K562 (cell line): Measurements from ENCODE around the gene OARD1. TPM values are rescaled to one million over a fixed set of nuclear protein-coding genes. Genes with fewer than 3 reads are reported as not detected.

ENCODE experiments used
- ATF4 ChIP-seq: fragments of 450-650 bp; formaldehyde crosslinking; IDR thresholded peaks from 2 replicates; pipeline ENCODE4 v1.4.0; 2022; ENCODE audit warnings: mild to moderate bottlenecking, moderate library complexity
- CREB3 ChIP-seq: fragments of 450-650 bp; conservative IDR thresholded peaks from 2 replicates; pipeline ENCODE4 v1.6.1; 2016; ENCODE audit warnings: missing genetic modification characterization, low read depth, mild to moderate bottlenecking, missing compliant biosample characterization, moderate library complexity
- CSDE1 ChIP-seq, 2 experiments: fragments of 450-650 bp; IDR thresholded peaks; 2 replicates each; pipeline ENCODE4 v1.6.1; 2016; ENCODE audit warnings: mild to moderate bottlenecking in 1 of 2
- ESRRB ChIP-seq: fragments of 250-450 bp; sonication (Bioruptor Pico); IDR thresholded peaks from 2 replicates; pipeline ENCODE4 v1.5.0; 2020; ENCODE audit warnings: mild to moderate bottlenecking, moderate library complexity, borderline replicate concordance
- ETV1 ChIP-seq: fragments of 450-650 bp; conservative IDR thresholded peaks from 2 replicates; pipeline ENCODE4 v1.6.1; 2016; ENCODE audit warnings: missing genetic modification characterization, control low read depth, low read depth, missing compliant biosample characterization
- GATA2 ChIP-seq: sonication (generic); formaldehyde crosslinking; IDR thresholded peaks from 2 replicates; pipeline ENCODE4 v1.4.0; 2020; ENCODE audit warnings: mild to moderate bottlenecking, missing genetic modification reagents
- GATAD2A ChIP-seq: fragments of 450-650 bp; IDR thresholded peaks from 2 replicates; pipeline ENCODE4 v1.6.1; 2017
- HDAC3 ChIP-seq: fragments of 450-650 bp; IDR thresholded peaks from 2 replicates; pipeline ENCODE4 v1.6.1; 2018; ENCODE audit warnings: borderline replicate concordance, mild to moderate bottlenecking, moderate library complexity; ENCODE audit not compliant: partially characterized antibody
- L3MBTL2 ChIP-seq: fragments of 450-650 bp; IDR thresholded peaks from 2 replicates; pipeline ENCODE4 v1.6.1; 2016; ENCODE audit warnings: mild to moderate bottlenecking, moderate library complexity
- MEF2D ChIP-seq: conservative IDR thresholded peaks from 2 replicates; pipeline ENCODE4 v1.6.1; 2016; ENCODE audit warnings: low read depth, missing genetic modification characterization, missing compliant biosample characterization
- MLX ChIP-seq, 2 experiments: fragments of 450-650 bp in 1 of 2; sonication (generic) in 1 of 2; formaldehyde crosslinking; conservative IDR thresholded peaks; 2 replicates each; pipeline versions ENCODE4 v1.4.0 to v1.8.1; 2020 to 2022; ENCODE audit warnings: mild to moderate bottlenecking in 1 of 2, missing genetic modification reagents in 1 of 2
- MYC ChIP-seq, 2 experiments: fragments of 250-450 bp in 1 of 2; sonication (Bioruptor Pico) in 1 of 2; IDR thresholded peaks; 2 replicates each; pipeline versions ENCODE4 v1.5.1 to v1.6.1; 2012 to 2021; ENCODE audit warnings: low read depth in 2 of 2, borderline replicate concordance in 1 of 2, improper control_type of control experiment in 1 of 2, low read length in 1 of 2, mild to moderate bottlenecking in 1 of 2, moderate library complexity in 1 of 2
- RBM17 ChIP-seq: fragments of 200-400 bp; formaldehyde crosslinking; IDR thresholded peaks from 2 replicates; pipeline ENCODE4 v1.6.1; 2017; ENCODE audit warnings: low read depth, mild to moderate bottlenecking, low read length, borderline replicate concordance
- RHOXF2B ChIP-seq: fragments of 250-450 bp; sonication (Bioruptor Pico); conservative IDR thresholded peaks from 2 replicates; pipeline ENCODE4 v1.5.1; 2021
- TEAD4 ChIP-seq, 2 experiments: sonication (generic) in 1 of 2; formaldehyde crosslinking in 1 of 2; IDR thresholded peaks; 2 replicates each; pipeline versions ENCODE4 v1.6.1 to v1.8.0; 2012 to 2022; ENCODE audit warnings: borderline replicate concordance in 1 of 2, inconsistent platforms in 1 of 2, low read length in 1 of 2, mild to moderate bottlenecking in 1 of 2, missing genetic modification reagents in 1 of 2
- TRIM24 ChIP-seq, 2 experiments: fragments of 450-650 bp; IDR thresholded peaks; 2 replicates each; pipeline ENCODE4 v1.6.1; 2016
- VEZF1 ChIP-seq: fragments of 200-800 bp; sonication (Bioruptor generic); IDR thresholded peaks from 2 replicates; pipeline ENCODE4 v1.6.1; 2017; ENCODE audit warnings: missing genetic modification characterization, missing compliant biosample characterization
- ZBED1 ChIP-seq: IDR thresholded peaks from 2 replicates; pipeline ENCODE4 v1.6.1; 2014
- ZBTB33 ChIP-seq: sonication (generic); formaldehyde crosslinking; IDR thresholded peaks from 2 replicates; pipeline ENCODE4 v1.8.1; 2023; ENCODE audit warnings: mild to moderate bottlenecking, missing genetic modification reagents
- ZNF24 ChIP-seq: fragments of 450-650 bp; IDR thresholded peaks from 2 replicates; pipeline ENCODE4 v1.6.1; 2016
- ZNF551 ChIP-seq: fragments of 250-450 bp; sonication (Bioruptor Pico); IDR thresholded peaks from 2 replicates; pipeline ENCODE4 v1.5.0; 2021; ENCODE audit warnings: mild to moderate bottlenecking, moderate library complexity
- ZNF75A ChIP-seq: fragments of 450-650 bp; formaldehyde crosslinking; IDR thresholded peaks from 2 replicates; pipeline ENCODE4 v1.4.0; 2020; ENCODE audit warnings: mild to moderate bottlenecking
- polyA plus RNA-seq, 8 experiments: library from polyadenylated mRNA; depleted of rRNA in 4 of 8; stranded (reverse) in 5 of 8; unstranded in 3 of 8; fragments of >200 nt; fragmentation: Nextera tagmentation in 2 of 8; fragmentation: Illumina TruSeq in 1 of 8; extraction: Ambion mirVana in 2 of 8; extraction: Trizol in 1 of 8; gene quantifications; 2 replicates each; pipeline versions ENCODE4 v1.2.1 to v1.2.3, GENCODE V29; 2011 to 2014; ENCODE audit warnings: inconsistent platforms in 1 of 8, missing spikeins in 1 of 8
- total RNA-seq, 7 experiments: library from RNA; depleted of rRNA in 6 of 7; stranded (reverse); fragments of >200 nt in 6 of 7; fragmentation: Illumina TruSeq in 2 of 7; extraction: Trizol in 2 of 7; gene quantifications; 2 replicates each; pipeline versions ENCODE4 v1.2.1 to v1.2.3, GENCODE V29; 2011 to 2021; ENCODE audit warnings: low replicate concordance in 1 of 7

Gene OARD1
- total and polyA plus RNA-seq, 9 of the 15 experiments (the other 6 are each of a cell fraction or from before 2014, with no cell fraction given) = 43.4 to 88.3 (median 61.1) TPM

- TF ChIP-seq MYC (IDR thresholded peaks at IDR 0.05; ENCODE audit: low read depth, low read length) = no peak; the same call in 1 of the 2 replicates
- TF ChIP-seq MYC (CRISPR knock-in tag; IDR thresholded peaks at IDR 0.05; ENCODE audit: borderline replicate concordance, low read depth) = no peak
- peak; percentile 65 for TF ChIP-seq L3MBTL2
- peak in 1 of 2 experiments; percentile 19; a peak in 1 of 4 replicates for TF ChIP-seq TRIM24 (IDR thresholded peaks at IDR 0.05)
- peak; percentile 43; the same call in 1 of the 2 replicates for TF ChIP-seq TEAD4 (IDR thresholded peaks at IDR 0.05; ENCODE audit: low read length)
- TF ChIP-seq TEAD4 (CRISPR knock-in tag; IDR thresholded peaks at IDR 0.05; ENCODE audit: borderline replicate concordance) = no peak
- TF ChIP-seq HDAC3 = no peak
- TF ChIP-seq ZNF75A (CRISPR knock-in tag) = no peak
- no peak for TF ChIP-seq GATA2 (CRISPR knock-in tag)
- no peak for TF ChIP-seq ZNF551 (CRISPR knock-in tag)
- no peak for TF ChIP-seq CREB3 (tag)
- TF ChIP-seq RHOXF2B (CRISPR knock-in tag) = no peak
- TF ChIP-seq ZBED1 = 0 out of 2 replicates have a peak, but pooled peaks have one; percentile 23
- TF ChIP-seq GATAD2A = no peak; the same call in 1 of the 2 replicates
- TF ChIP-seq ATF4 (CRISPR knock-in tag) = no peak
- no peak for TF ChIP-seq ESRRB
- TF ChIP-seq VEZF1 (CRISPR knock-in tag) = peak; percentile 89
- TF ChIP-seq ETV1 (tag) = 0 out of 2 replicates have a peak, but pooled peaks have one; percentile 48
- no peak; a peak in 1 of 4 replicates for TF ChIP-seq MLX (CRISPR knock-in tag; conservative IDR thresholded peaks at IDR 0.05)
- no peak for TF ChIP-seq CSDE1 (IDR thresholded peaks at IDR 0.05)
- no peak for TF ChIP-seq MEF2D
- TF ChIP-seq RBM17 = no peak
- peak; percentile 48; the same call in 1 of the 2 replicates for TF ChIP-seq ZNF24
- TF ChIP-seq ZBTB33 (CRISPR knock-in tag) = peak; percentile 60; the same call in 1 of the 2 replicates
Observed at GRCh38 chr6:41073203-41073967, 1.2 kb upstream of the OARD1 start (continued).
